Smooth muscle cell of the brain vasculature (primary cell): ENCODE measurements around the gene LOX.

ENCODE experiments used
- DNase-seq: peaks from one replicate; pipeline ENCODE4 v3.0.0-alpha.2; 2012; ENCODE audit warnings: low read depth, low spot score

Gene LOX

DNA sequence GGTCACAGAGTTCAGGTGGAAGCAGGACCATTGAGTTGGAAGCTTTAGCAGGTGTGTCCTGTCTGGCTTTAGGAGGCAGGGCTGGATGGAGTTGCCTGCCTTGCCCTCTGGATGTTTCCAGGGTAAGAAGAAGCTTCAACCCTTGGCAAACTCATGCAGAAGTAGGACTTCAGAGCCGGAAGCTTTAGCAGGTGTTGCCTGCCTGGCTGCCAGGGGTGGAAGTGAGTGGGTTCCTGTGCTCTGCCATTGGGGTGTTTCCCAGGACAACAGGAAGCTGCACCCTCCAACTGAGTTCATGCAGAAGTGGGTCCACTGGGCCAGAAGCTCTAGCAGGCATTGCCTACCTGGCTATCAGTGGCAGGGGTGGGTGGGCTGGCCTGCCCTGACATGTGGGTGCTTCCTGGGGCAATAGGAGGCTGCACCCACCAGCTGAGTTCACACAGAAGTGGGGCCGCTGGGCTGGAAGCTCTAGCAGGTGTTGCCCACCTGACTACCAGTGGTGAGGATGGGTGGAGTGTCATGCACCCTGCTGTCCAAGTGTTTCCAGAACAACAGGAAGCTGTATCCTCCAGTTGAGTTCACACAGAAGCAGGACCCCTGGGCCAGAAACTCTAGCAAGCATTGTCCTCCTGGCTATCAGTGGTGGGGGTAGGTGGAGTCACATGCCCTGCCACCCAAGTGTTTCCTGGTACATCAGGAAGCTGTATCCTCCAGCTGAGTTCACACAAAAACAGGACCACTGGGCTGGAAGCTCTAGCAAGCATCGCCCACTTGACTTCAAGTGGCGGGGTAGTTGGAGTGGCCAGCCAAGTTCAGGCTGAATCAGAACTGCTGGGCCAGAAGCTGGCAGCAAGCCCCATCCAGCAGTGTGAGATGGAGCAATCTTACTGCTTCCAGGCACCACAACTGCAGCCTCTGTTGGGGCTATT, 24.6 kb downstream of the LOX start:
- no peak for DNase-seq

DNA sequence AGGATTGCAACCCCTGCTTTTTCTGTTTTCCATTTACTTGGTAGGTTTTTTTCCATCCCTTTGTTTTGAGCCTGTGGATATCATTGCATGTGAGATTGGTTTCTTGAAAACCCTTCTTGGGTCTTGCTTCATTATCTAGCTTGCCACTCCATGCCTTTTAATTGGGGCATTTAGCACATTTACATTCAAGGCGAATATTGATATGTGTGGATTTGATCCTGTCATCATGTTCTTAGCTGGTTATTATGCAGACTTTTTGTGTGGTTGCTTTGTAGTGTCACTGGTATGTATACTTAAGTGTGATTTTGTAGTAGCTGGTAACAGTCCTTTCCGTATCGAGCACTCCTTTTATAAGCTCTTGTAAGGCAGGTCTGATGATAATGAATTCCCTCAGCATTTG, 26.5 kb downstream of the LOX start:
- DNase-seq: no peak

DNA sequence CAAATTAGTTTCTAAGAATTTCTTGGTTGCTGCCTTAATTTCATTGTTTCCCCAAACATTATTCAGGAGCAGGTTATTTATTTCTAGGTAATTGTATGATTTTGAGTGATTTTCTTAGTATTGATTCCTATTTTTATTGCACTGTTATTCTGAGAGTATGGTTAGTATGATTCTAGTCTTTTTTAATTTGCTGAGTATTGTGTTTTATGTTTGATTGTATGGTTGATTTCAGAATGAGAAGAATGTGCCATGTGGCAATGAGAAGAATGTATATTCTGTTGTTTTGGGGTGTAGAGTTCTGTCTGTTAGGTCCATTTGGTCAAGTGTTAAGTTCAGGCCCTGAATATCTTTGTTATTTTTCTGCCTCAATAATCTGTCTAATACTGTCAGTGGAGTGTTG, 27.1 kb downstream of the LOX start:
- no peak for DNase-seq

- DNase-seq: no peak
Measured at GRCh38 chr5:122040636-122041302, 37.3 kb downstream of the LOX start.

- DNase-seq: no peak
Measured at GRCh38 chr5:122036326-122036725, 41.7 kb downstream of the LOX start.

GRCh38 chr5:122035913-122036312, 42.1 kb downstream of the LOX start:
- DNase-seq: no peak

DNA sequence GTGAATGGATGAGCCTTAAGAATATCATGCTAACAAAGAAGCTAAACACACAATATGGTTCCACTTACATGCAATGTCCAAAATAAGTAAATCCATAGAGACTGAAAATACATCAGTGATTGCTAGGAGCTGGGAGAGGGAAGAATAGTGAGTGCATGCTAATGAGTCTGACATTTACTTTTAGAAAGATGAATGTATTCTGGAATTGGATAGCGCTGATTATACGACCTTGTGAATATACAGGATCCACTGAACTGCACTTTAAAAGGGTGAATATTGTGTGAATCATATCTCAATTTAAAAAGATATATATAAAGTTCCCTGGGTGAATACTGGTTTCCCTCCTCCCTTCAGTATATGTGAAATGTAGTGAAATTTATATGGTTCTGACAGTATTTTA, 46.2 kb downstream of the LOX start:
- DNase-seq: no peak

DNA sequence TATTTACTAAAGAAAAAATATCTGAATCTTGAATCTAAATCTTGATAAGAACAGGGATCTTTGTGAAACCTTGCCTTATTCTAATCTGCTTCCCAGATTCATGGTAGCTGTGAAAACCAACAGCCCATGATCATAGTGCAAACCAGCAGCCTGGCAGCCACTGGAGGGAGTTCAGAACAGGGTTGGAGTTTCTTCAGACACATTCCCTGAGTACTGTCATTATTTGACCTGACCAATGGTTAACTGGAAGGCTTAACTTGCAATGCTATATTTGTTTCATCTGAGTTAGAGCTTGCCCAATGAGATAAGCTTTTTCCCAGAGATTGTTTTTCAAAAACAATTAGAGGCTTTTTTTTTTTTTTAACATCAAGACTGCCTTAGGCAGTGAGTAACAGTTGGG, 47.8 kb downstream of the LOX start:
- no peak for DNase-seq

DNA sequence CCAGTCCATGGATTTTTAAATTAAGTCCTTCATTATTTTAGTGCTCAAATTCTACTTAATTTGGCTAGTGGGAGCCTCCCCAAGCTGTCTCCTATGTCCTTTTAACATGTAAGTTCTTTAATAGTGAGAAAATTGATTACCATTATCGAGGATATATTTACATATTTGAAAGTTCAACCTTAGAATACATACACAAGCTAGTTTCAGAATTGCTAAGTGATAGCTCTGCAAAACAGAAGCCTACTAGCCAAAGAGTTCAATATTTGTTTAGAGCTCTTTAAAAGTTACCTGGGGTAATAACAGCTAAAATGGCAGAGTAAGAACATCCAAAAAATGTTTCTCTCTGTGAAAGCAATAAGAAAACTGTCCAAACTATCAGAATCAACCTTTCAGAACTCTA, 48.2 kb downstream of the LOX start:
- DNase-seq: no peak

GRCh38 chr5:122022966-122023365, 55.1 kb downstream of the LOX start:
- no peak for DNase-seq

DNA sequence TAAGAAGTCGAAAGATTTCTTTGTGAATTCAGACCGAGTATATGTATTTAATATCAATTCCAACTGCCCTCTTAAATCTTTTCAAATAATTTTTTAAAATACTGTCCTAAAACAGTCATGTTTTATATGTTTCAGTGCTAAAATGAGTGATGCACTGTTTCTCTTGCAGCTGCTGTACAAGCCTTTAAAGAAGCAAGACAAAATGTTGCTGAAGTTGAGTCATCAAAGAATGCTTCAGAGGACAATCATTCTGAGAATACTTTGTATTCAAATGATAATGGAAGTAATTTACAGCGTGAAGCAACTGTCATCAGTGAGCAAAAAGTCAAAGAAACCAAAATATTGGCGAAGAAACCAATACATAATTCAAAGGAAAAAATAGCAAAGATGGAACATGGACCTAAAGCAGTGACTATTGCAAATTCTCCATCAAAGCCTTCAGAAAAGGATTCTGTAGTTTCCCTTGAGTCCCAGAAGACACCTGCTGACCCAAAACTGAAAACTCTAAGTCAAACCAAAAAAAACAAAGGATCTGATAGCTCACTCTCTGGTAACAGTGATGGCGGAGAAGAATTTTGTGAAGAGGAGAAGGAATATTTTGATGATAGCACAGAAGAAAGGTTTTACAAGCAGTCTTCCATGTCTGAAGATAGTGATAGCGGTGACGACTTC, 58.0 kb downstream of the LOX start:
- no peak for DNase-seq

DNA sequence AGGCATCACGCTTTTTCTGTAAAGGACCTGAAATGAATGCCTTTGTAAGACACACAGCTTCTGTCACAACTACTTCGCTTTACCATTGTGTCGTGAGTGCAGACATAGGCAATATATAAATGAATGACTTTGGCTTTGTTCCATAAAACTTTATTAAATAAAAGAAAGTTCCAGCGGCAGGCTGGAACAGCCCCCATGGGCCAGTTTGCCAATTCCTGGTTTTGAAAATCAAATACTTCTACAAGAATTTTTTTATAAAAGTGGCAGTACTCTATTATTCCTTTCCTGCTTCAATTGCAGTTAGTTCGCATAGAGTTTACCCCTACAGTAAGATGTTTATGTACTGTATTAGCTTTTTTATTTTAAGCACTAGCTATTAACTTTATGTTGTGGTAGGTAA, 62.6 kb downstream of the LOX start:
- DNase-seq: no peak

GRCh38 chr5:122014236-122014935, 63.7 kb downstream of the LOX start:
- no peak for DNase-seq
